Raji (cell line): ENCODE results near the gene SMAD5.

ENCODE experiments used
- POLR2A ChIP-seq: IDR thresholded peaks from 2 replicates; pipeline ENCODE4 v1.6.1; 2011; ENCODE audit warnings: low read depth, low read length, control low read depth; ENCODE audit not compliant: insufficient read depth

SMAD5 gene

GRCh38 chr5:136162008-136162407, 29.4 kb downstream of the SMAD5 start:
- TF ChIP-seq POLR2A: no peak

GRCh38 chr5:136164226-136164625, 31.6 kb downstream of the SMAD5 start:
- no peak for TF ChIP-seq POLR2A

DNA sequence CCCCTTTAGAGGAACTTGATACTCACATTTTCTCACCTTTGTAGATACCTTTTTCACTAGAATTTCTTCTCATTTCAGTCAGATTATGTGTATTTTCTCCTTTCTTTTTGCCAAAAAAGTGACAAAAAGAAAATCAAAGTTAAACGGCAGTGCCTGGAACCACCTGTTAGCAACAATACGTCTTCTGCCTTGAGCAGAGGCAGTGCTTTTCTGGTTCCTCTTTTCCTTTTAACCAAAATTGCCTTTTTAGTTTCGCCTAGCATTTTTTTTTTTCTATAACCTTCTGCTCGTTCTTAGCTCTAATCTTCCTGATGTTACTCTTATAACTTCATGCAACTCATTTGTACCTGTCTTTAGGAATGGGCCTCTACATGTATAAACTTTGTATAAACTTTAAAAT, 34.3 kb downstream of the SMAD5 start:
- no peak for TF ChIP-seq POLR2A

GRCh38 chr5:136169218-136169617, 36.6 kb downstream of the SMAD5 start:
- TF ChIP-seq POLR2A: no peak

DNA sequence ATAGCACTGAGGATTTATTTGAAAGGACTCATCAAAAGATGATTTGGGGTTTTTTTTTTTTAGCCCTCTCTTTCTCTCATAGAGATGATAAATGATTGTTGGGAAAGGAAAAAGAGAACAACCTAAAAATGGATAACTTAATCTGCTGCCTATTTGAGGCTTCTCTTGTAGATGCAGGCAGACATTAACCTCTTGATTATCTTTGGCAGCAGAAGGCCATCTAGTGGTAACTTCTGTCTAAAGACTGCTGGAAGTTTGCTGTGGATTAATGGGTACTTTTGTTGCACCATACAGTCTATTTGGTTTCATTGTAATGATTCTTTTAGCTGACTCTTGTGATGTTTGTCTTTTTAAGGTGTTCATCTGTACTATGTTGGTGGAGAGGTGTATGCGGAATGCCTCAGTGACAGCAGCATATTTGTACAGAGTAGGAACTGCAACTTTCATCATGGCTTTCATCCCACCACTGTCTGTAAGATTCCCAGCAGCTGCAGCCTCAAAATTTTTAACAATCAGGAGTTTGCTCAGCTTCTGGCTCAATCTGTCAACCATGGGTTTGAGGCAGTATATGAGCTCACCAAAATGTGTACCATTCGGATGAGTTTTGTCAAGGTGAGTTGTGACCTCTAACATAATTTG, 41.5 kb downstream of the SMAD5 start:
- TF ChIP-seq POLR2A: no peak

- no peak for TF ChIP-seq POLR2A
These were observed 50.0 kb downstream of the SMAD5 start for GRCh38 chr5:136182618-136183017.

GRCh38 chr5:136185974-136186665, 53.5 kb downstream of the SMAD5 start:
- no peak for TF ChIP-seq POLR2A

- no peak for TF ChIP-seq POLR2A
These were observed 54.2 kb downstream of the SMAD5 start for GRCh38 chr5:136186796-136187195.

DNA sequence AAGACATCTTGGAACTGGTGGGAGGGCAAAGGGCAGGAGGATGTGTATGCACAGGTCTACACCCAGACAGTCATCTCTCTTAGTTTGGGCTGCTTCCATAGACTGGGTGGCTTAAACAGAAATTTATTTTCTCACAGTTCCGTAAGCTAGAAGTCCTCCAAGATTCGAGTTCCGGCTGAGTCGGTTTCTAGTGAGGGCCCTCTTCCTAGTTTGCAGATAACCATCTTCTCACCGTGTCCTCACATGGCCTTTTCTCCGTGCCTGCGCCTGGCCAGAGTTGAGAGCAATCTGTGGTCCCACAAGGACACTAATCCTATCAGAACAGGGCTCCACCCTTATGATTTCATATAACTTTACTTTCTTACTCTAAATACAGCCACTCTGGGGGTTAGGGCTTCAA, 56.2 kb downstream of the SMAD5 start:
- TF ChIP-seq POLR2A: no peak

- no peak for TF ChIP-seq POLR2A
These were observed 57.6 kb downstream of the SMAD5 start for GRCh38 chr5:136190091-136190720.

- TF ChIP-seq POLR2A: no peak
These were observed 58.3 kb downstream of the SMAD5 start for GRCh38 chr5:136190904-136191303.

- TF ChIP-seq POLR2A: no peak
These were observed 58.8 kb downstream of the SMAD5 start for GRCh38 chr5:136191304-136192014.

DNA sequence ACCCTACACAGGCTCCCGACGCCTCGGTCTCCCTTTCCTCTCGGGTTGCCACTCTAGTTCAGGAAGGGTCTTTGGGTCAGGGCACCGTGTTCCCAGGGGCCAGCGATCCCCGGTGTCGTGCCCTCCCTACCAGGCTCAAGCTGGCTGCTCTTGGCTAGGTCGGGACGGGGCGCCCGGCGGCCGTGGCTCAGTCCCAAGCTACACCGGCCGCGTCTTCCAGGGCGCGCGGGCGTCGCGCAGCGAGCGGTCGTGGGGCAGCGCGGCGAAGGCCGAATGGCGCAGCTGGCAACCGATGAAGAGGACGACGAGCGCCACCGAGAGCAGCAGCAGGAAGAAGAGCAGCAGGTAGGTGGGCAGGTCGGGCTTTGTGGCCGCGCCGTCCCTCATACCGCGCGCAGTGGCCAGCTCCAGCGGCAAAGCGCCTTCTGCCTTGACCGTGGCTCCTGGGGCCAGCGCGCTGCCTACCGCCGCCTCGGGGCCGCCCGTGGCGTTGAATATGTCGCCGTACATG, 59.4 kb downstream of the SMAD5 start:
- TF ChIP-seq POLR2A: no peak

DNA sequence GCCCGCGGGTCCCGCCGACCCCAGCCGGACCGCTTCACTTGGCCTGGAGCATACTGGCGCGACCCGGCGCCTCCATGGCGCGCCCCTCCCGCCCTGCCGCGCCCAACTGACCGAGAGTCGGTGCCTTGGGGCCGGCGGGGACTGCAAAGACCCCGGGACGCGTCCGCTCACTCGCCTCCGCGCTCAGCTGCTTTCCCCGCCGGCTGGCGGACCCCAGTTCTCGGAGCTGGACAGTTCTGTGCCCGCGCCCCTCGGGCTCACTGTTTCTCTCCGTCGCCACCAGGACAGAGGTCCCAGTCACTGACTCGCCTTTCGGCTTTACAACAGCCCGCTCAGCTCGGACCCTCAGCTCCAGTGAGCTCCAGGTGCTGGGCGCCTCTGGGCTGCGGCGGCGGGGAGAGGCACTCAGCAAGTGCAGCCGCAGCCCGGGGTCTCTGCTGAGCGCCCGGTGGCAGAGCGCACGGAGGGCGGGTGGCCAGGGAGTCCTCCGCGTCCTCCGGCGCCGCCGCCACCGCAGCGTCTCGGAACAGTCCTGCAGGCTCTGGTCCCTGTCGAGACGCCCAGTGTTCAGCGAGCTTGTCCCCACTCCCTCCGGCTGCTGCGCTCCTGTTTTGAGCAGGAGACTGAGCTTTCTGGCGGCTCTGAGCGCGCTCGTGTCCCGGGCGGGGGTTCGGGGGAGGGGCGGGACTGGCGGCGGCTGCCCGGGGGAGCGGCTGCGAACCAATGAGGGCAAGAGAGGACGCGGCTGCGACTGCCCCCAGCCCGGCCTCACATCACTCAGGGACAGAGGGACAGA, 60.1 kb downstream of the SMAD5 start, which contains the start of gene SMIM32:
Gene SMIM32, minus strand, starts transcription at position 637 of the 796 bp plus-strand sequence. CDS start 638 bp downstream, outside the sequence.
- no peak for TF ChIP-seq POLR2A
